ENCODE data around the gene SOX6.

Gene SOX6

GRCh38 chr11:15965562-15966250 lies 390.6 kb downstream of the SOX6 start:
- H3K79me2 ChIP-seq (ENCODE audit: low read length): no peaks in the 10 kb centered on the region
- no peak for DNase-seq
- H3K27me3 ChIP-seq (replicated peaks; ENCODE audit: insufficient read depth, low read length): no peaks in the 10 kb centered on the region
- no peak overlapping the region for H3K9ac ChIP-seq (ENCODE audit: low read length)
- no peak overlapping the region for H3K4me2 ChIP-seq (ENCODE audit: low read depth, low read length)
- H3K9me2 ChIP-seq (replicated peaks; ENCODE audit: insufficient read depth, low read length): no peaks in the 10 kb centered on the region
- no peak overlapping the region for H3K27ac ChIP-seq (ENCODE audit: low read length)
- H3K36me3 ChIP-seq (replicated peaks; ENCODE audit: insufficient read depth, low read length): no peaks in the 10 kb centered on the region
- no peaks in the 10 kb centered on the region for H4K20me1 ChIP-seq (ENCODE audit: insufficient read depth, low read length)
- peaks cover 9% of the 10 kb centered on the region; the same call in 1 of the 2 replicates for H3K4me1 ChIP-seq (ENCODE audit: low read length)
- H3K4me3 ChIP-seq (ENCODE audit: low read length): no peak overlapping the region
- no peak overlapping the region for H2AFZ ChIP-seq (ENCODE audit: low read length)
- H3K9me3 ChIP-seq (replicated peaks; ENCODE audit: insufficient read depth, low read length): no peaks in the 10 kb centered on the region
- no peaks in the 10 kb centered on the region for H3F3A ChIP-seq (ENCODE audit: insufficient read depth, low read length)
- TF ChIP-seq EZH2phosphoT487 (IDR thresholded peaks at IDR 0.05; ENCODE audit: low read length) (no peak), CTCF (IDR thresholded peaks at IDR 0.05; ENCODE audit: low read length) (no peak), EZH2 (optimal IDR thresholded peaks at IDR 0.05; ENCODE audit: low read depth, low read length) (no peak)

GRCh38 chr11:15963266-15963665 lies 393.1 kb downstream of the SOX6 start:
- Histone ChIP-seq H3K27me3 (replicated peaks; ENCODE audit: insufficient read depth, low read length) (no peaks in the 10 kb centered on the region), H3K9me2 (replicated peaks; ENCODE audit: insufficient read depth, low read length) (no peaks in the 10 kb centered on the region), H3K36me3 (replicated peaks; ENCODE audit: insufficient read depth, low read length) (no peaks in the 10 kb centered on the region), H3K4me1 (ENCODE audit: low read length) (no peaks in the 10 kb centered on the region), H3K4me2 (ENCODE audit: low read depth, low read length) (no peak overlapping the region), H3K79me2 (ENCODE audit: low read length) (no peaks in the 10 kb centered on the region), H3F3A (ENCODE audit: insufficient read depth, low read length) (no peaks in the 10 kb centered on the region), H3K9ac (ENCODE audit: low read length) (no peak overlapping the region), H3K4me3 (ENCODE audit: low read length) (no peak overlapping the region), H3K27ac (ENCODE audit: low read length) (no peak overlapping the region), H4K20me1 (ENCODE audit: insufficient read depth, low read length) (no peaks in the 10 kb centered on the region), H3K9me3 (replicated peaks; ENCODE audit: insufficient read depth, low read length) (no peaks in the 10 kb centered on the region), H2AFZ (ENCODE audit: low read length) (no peak overlapping the region)
- DNase-seq: no peak
- TF ChIP-seq EZH2phosphoT487 (IDR thresholded peaks at IDR 0.05; ENCODE audit: low read length) (no peak), CTCF (IDR thresholded peaks at IDR 0.05; ENCODE audit: low read length) (no peak), EZH2 (optimal IDR thresholded peaks at IDR 0.05; ENCODE audit: low read depth, low read length) (no peak)

- no peaks in the 10 kb centered on the region for H3K9me3 ChIP-seq (replicated peaks; ENCODE audit: insufficient read depth, low read length)
- no peaks in the 10 kb centered on the region for H3K36me3 ChIP-seq (replicated peaks; ENCODE audit: insufficient read depth, low read length)
- no peaks in the 10 kb centered on the region for H3F3A ChIP-seq (ENCODE audit: insufficient read depth, low read length)
- H3K27ac ChIP-seq (ENCODE audit: low read length): no peak overlapping the region
- H2AFZ ChIP-seq (ENCODE audit: low read length): no peak overlapping the region
- no peak for TF ChIP-seq EZH2 (optimal IDR thresholded peaks at IDR 0.05; ENCODE audit: low read depth, low read length)
- no peak for TF ChIP-seq CTCF (IDR thresholded peaks at IDR 0.05; ENCODE audit: low read length)
- no peak for TF ChIP-seq EZH2phosphoT487 (IDR thresholded peaks at IDR 0.05; ENCODE audit: low read length)
- no peak for DNase-seq
- no peaks in the 10 kb centered on the region for H3K9me2 ChIP-seq (replicated peaks; ENCODE audit: insufficient read depth, low read length)
- no peak overlapping the region for H3K9ac ChIP-seq (ENCODE audit: low read length)
- no peaks in the 10 kb centered on the region for H3K4me1 ChIP-seq (ENCODE audit: low read length)
- H4K20me1 ChIP-seq (ENCODE audit: insufficient read depth, low read length): no peaks in the 10 kb centered on the region
- no peaks in the 10 kb centered on the region for H3K27me3 ChIP-seq (replicated peaks; ENCODE audit: insufficient read depth, low read length)
- H3K79me2 ChIP-seq (ENCODE audit: low read length): no peaks in the 10 kb centered on the region
- H3K4me3 ChIP-seq (ENCODE audit: low read length): no peak overlapping the region
- no peak overlapping the region for H3K4me2 ChIP-seq (ENCODE audit: low read depth, low read length)
These were observed 397.4 kb downstream of the SOX6 start for GRCh38 chr11:15958910-15959309.

All from MM.1S (cell line).